ENCODE data around the gene SIK2.

The SIK2 gene

GRCh38 chr11:111734101-111734953 is 132.1 kb downstream of the SIK2 start:
- DNase-seq = no peak

DNA sequence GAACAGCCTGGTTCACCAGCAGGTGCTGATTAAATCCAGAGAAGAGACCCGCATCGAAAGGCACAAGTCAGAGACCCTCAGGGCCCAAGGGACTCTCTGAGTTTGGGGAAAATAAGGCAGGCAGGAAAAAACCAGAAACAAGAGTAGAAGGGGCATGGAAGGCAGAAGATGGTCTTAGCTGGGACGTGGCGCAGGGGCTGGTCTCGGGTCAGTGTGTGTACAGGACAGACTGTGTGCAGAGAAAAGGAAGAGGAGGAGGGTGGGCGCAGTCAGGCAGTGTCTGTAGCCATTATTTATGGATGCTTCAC is 132.7 kb downstream of the SIK2 start:
- DNase-seq = no peak

DNA sequence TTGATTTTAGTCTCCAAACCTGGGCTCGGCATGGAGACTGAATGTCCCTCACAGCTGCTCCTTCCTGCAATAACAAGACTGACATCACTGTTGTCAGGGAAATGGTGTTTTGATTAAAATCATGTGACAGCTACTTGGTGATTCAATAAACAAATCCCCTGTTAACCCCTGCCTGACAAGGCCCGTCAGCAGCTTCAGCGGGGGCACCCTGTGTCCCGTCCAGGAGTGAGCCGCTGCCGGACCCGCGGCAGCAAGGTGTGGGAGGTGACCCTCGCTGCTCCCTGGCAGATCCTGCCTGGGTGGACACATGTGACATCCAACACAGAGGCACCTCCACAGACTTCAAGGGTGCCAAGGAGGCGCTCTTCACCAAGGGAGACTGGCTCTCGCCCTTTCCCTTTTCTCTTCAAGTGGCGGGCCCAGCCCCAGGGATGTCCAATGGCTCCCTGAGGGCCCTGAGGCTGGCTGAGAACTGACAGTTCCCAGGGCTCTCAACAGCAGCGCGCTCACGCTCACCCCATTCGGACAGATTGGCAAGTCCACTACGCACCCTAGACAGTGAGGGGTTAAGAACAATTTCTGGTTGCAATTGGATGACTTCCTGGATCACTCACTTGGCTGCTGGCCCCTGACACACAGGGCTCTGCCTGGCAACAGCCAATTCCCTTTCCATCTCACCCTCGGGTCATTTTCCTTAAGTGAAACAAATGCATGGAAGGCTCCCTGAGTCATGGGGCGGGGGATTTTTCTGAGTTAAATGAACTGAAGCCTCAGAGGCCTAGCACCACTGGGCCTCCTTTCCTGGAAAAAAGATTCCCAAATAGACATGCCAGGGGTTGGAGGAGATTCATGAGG is 133.2 kb downstream of the SIK2 start:
- DNase-seq = no peak

- no peak for DNase-seq
Observed at GRCh38 chr11:111736181-111736590, 133.9 kb downstream of the SIK2 start.

GRCh38 chr11:111736621-111737443 is 134.6 kb downstream of the SIK2 start:
- DNase-seq = no peak

GRCh38 chr11:111737444-111738210 is 135.4 kb downstream of the SIK2 start:
- DNase-seq = no peak

- DNase-seq = no peak
Observed at GRCh38 chr11:111739299-111739698, 137.1 kb downstream of the SIK2 start.

GRCh38 chr11:111741751-111742150 is 139.5 kb downstream of the SIK2 start:
- no peak for DNase-seq

- DNase-seq = no peak
Observed at GRCh38 chr11:111743700-111744099, 141.5 kb downstream of the SIK2 start.

- DNase-seq = no peak
Observed at GRCh38 chr11:111745719-111746504, 143.7 kb downstream of the SIK2 start.

GRCh38 chr11:111748035-111748804 is 146.0 kb downstream of the SIK2 start:
- DNase-seq = no peak

GRCh38 chr11:111749646-111750045 is 147.4 kb downstream of the SIK2 start:
- DNase-seq = no peak

GRCh38 chr11:111756097-111756496 is 153.8 kb downstream of the SIK2 start:
- no peak for DNase-seq

- no peak for DNase-seq
Observed at GRCh38 chr11:111759376-111759775, 157.1 kb downstream of the SIK2 start.

DNA sequence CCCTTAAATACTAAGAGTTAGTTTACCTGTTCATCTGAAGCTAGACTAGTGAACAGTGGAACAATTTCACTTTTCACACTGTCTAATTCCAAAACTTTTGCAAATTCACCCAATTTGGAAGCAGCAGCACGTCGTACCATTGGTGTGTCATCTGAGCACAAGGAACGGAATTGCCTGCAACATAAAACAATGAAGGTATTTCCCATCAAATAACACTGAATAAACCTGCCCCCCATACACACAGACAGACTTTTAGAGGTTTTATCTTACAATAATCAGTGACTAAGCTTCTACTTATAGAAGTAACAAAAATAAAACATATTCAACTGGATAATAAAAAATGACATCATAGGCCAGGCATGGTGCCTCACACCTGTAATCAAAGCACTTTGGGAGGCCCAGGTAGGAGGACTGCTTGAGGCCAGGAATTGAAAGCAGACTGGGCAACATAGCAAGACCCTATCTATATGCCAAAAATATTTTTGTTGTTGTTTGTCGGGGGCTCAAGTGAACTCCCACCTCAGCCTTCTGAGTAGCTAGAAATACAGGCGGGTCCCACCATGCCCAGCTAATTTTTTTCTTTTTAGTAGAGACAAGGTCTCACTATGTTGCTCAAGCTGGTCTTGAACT is 157.6 kb downstream of the SIK2 start:
- DNase-seq = no peak

DNA sequence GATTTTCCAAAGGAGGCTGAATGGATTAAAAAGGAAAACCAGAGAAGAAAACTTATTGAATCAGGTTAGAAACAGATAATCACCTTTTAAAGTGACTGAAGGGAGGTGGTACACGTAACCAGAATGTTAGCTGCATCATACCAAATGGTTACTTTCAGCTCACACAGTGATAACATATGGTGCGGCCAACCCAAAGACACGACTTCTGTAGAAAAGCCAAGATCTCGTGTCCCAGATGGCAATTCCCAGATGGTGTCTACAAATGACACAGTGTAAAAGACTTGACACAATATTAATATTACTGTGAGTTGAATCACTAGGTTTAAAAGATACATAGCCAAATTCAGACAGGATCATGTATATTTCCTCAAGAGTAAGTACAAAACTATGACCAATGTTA is 158.8 kb downstream of the SIK2 start:
- DNase-seq = no peak

- DNase-seq = no peak
Observed at GRCh38 chr11:111762526-111762925, 160.3 kb downstream of the SIK2 start.

DNA sequence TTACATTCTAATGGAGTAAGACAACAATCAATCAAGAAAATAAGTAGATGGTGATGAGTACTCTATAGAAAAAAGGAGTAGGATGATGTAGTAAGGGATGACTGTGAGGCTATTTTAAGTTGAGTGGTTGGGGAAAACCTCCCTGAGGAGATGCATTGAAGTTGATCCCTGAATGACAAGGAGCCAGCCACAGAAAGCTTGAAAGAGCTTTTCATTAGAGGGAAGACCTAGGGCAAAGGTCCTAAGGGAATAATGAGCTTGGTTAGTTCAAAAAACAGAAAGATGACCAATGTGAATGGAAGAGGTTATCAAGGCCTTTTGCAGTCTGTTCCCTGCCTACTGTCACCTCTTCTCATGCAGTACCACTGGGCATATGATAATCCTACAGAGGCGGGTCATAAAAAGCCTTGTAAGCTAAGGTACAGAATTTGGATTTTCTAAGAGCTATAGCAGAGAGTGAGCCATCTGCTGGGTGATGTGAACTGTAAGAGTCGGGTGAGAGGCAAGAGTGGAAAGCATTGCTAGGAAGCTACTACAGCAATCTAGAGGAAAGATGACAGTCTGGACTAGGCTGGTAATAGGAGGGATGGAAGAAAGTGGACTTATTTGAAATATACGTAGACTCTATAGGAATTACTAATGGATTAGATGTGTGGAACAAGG is 160.9 kb downstream of the SIK2 start:
- DNase-seq = no peak

DNA sequence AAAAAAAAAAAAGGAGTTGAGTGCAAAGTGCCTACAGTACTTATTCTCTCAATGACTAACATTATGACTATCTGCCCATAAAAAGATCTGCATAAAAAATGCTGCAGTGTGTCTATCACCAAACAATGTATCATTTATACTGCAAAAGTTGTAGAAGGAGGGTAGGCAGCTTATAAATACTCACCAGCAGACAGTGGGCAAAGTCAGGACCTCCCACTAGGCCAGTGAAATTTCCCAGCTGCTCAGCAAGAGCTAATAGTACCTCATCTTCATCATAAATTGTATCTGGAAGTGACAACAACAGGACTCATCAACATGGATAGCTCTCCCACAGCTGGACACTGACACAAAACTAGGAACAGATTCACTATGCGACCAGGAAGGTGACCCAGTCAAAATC is 162.4 kb downstream of the SIK2 start:
- no peak for DNase-seq
